GM19324 (cell line): ENCODE measurements around the gene ANKMY1.
"Not testable (repeated sequence)": the region's sequence is repeated elsewhere in the genome, so short reads cannot be mapped to it uniquely, and the experiment has no call there.

Experiments used
- ATAC-seq: cut with Tn5 transposase; IDR thresholded peaks from one replicate; pipeline ENCODE4 v1.9.1; 2021; ENCODE audit warnings: mild to moderate bottlenecking, moderate library complexity; ENCODE audit not compliant: unreplicated experiment, low FRiP score

ANKMY1 gene

GRCh38 chr2:240525802-240526201, 32.0 kb downstream of the ANKMY1 start:
- ATAC-seq = no peak

GRCh38 chr2:240524963-240525718, 32.6 kb downstream of the ANKMY1 start:
- no peak for ATAC-seq

GRCh38 chr2:240523451-240524281, 34.1 kb downstream of the ANKMY1 start:
- ATAC-seq = no peak

GRCh38 chr2:240522406-240522805, 35.4 kb downstream of the ANKMY1 start:
- ATAC-seq = no peak

- not testable (repeated sequence) for ATAC-seq
These were observed 35.9 kb downstream of the ANKMY1 start for GRCh38 chr2:240521885-240522284.

- no peak for ATAC-seq
These were observed 36.8 kb downstream of the ANKMY1 start for GRCh38 chr2:240520974-240521350.

GRCh38 chr2:240520130-240520973, 37.4 kb downstream of the ANKMY1 start:
- no peak for ATAC-seq

GRCh38 chr2:240519396-240520129, 38.2 kb downstream of the ANKMY1 start:
- ATAC-seq = no peak

GRCh38 chr2:240518981-240519380, 38.8 kb downstream of the ANKMY1 start:
- no peak for ATAC-seq

- no peak for ATAC-seq
These were observed 40.4 kb downstream of the ANKMY1 start for GRCh38 chr2:240517342-240517741.

GRCh38 chr2:240514631-240515030, 43.2 kb downstream of the ANKMY1 start:
- ATAC-seq = no peak

GRCh38 chr2:240513549-240514287, 44.1 kb downstream of the ANKMY1 start:
- ATAC-seq = peak; percentile 79

GRCh38 chr2:240512666-240513535, 44.9 kb downstream of the ANKMY1 start:
- ATAC-seq = no peak

- no peak for ATAC-seq
These were observed 45.7 kb downstream of the ANKMY1 start for GRCh38 chr2:240512109-240512485.

- no peak for ATAC-seq
These were observed 46.3 kb downstream of the ANKMY1 start for GRCh38 chr2:240511351-240512108.

- ATAC-seq = no peak
These were observed 47.1 kb downstream of the ANKMY1 start for GRCh38 chr2:240510513-240511210.
